GM19328 (cell line): ENCODE data around the gene SLC35F1.
"Not testable (repeated sequence)": the region's sequence is repeated elsewhere in the genome, so short reads cannot be mapped to it uniquely, and the experiment has no call there.

Source experiments
- ATAC-seq: cut with Tn5 transposase; IDR thresholded peaks from one replicate; pipeline ENCODE4 v1.9.1; 2021; ENCODE audit warnings: mild to moderate bottlenecking, moderate library complexity; ENCODE audit not compliant: unreplicated experiment

The SLC35F1 gene

GRCh38 chr6:117989086-117989485 is 82.0 kb downstream of the SLC35F1 start:
- no peak for ATAC-seq

- no peak for ATAC-seq
Observed at GRCh38 chr6:117990151-117990550, 83.1 kb downstream of the SLC35F1 start.

GRCh38 chr6:117992856-117993255 is 85.8 kb downstream of the SLC35F1 start:
- no peak for ATAC-seq

- ATAC-seq: no peak
Observed at GRCh38 chr6:118012944-118013343, 105.9 kb downstream of the SLC35F1 start.

- no peak for ATAC-seq
Observed at GRCh38 chr6:118016532-118016931, 109.5 kb downstream of the SLC35F1 start.

GRCh38 chr6:118017301-118017848 is 110.3 kb downstream of the SLC35F1 start:
- no peak for ATAC-seq

GRCh38 chr6:118023771-118024170 is 116.7 kb downstream of the SLC35F1 start:
- ATAC-seq: no peak

GRCh38 chr6:118029967-118030366 is 122.9 kb downstream of the SLC35F1 start:
- ATAC-seq: no peak

GRCh38 chr6:118037479-118037878 is 130.4 kb downstream of the SLC35F1 start:
- ATAC-seq: not testable (repeated sequence)

- ATAC-seq: no peak
Observed at GRCh38 chr6:118042855-118043254, 135.8 kb downstream of the SLC35F1 start.

- ATAC-seq: no peak
Observed at GRCh38 chr6:118044275-118044674, 137.2 kb downstream of the SLC35F1 start.

- ATAC-seq: no peak
Observed at GRCh38 chr6:118054082-118054481, 147.0 kb downstream of the SLC35F1 start.

GRCh38 chr6:118061666-118062065 is 154.6 kb downstream of the SLC35F1 start:
- ATAC-seq: no peak

- ATAC-seq: no peak
Observed at GRCh38 chr6:118080547-118080946, 173.5 kb downstream of the SLC35F1 start.

GRCh38 chr6:118083711-118084110 is 176.6 kb downstream of the SLC35F1 start:
- ATAC-seq: no peak

GRCh38 chr6:118085665-118086064 is 178.6 kb downstream of the SLC35F1 start:
- no peak for ATAC-seq

- no peak for ATAC-seq
Observed at GRCh38 chr6:118086159-118086558, 179.1 kb downstream of the SLC35F1 start.

GRCh38 chr6:118092086-118092485 is 185.0 kb downstream of the SLC35F1 start:
- ATAC-seq: no peak

- ATAC-seq: no peak
Observed at GRCh38 chr6:118097576-118097975, 190.5 kb downstream of the SLC35F1 start.

- ATAC-seq: no peak
Observed at GRCh38 chr6:118100717-118101116, 193.7 kb downstream of the SLC35F1 start.

GRCh38 chr6:118101220-118101619 is 194.2 kb downstream of the SLC35F1 start:
- ATAC-seq: no peak

GRCh38 chr6:118101831-118102345 is 194.8 kb downstream of the SLC35F1 start:
- no peak for ATAC-seq

GRCh38 chr6:118102401-118102800 is 195.3 kb downstream of the SLC35F1 start:
- no peak for ATAC-seq
